ENCODE data around the gene FBXO15.

GRCh38 chr18:74124642-74125041, 23.0 kb downstream of the FBXO15 start:
- TF ChIP-seq CTCF (conservative IDR thresholded peaks at IDR 0.05) (no peak), EZH2 (IDR thresholded peaks at IDR 0.05; ENCODE audit: low read depth) (no peak)

All from PC-9 (cell line).